Lower leg skin (tissue), 3 donors: ENCODE data around the gene CEND1.

Experiments
- POLR2A ChIP-seq, 2 donors: fragments of 450-650 bp; IDR thresholded peaks; one replicate each; pipeline ENCODE4 v1.6.1; 2016 to 2017; ENCODE audit warnings: antibody characterized with exemption in 2 of 2, mild to moderate bottlenecking in 1 of 2, moderate library complexity in 1 of 2
- TF ChIP-seq, protein P1 (sequence below), 3 donors: fragments of 450-650 bp; IDR thresholded peaks; one replicate each; pipeline ENCODE4 v1.5.1; 2016; ENCODE audit warnings: antibody characterized with exemption in 3 of 3, mild to moderate bottlenecking in 3 of 3, moderate library complexity in 2 of 3

DNA sequence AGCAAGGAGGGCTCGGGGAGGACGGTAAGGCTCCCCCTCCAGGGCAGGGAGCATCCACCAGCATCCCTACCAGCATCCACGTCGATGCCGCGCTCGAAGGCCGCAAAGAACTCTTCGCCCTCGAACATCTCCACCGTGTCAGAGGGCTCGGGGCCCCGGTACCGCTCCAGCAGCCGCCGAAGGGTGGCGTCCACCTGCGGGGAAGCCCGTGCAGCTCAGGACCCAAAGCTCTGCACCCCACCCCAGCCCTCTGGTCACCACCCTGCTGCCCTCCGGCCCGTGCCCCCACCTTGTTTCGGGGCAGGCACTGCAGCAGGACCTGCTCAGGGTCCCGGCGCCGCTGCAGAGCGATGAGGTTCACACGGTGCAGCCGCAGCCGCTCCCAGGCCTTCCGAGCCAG lies 10.6 kb upstream of the CEND1 start:
- TF ChIP-seq, protein P1, sequence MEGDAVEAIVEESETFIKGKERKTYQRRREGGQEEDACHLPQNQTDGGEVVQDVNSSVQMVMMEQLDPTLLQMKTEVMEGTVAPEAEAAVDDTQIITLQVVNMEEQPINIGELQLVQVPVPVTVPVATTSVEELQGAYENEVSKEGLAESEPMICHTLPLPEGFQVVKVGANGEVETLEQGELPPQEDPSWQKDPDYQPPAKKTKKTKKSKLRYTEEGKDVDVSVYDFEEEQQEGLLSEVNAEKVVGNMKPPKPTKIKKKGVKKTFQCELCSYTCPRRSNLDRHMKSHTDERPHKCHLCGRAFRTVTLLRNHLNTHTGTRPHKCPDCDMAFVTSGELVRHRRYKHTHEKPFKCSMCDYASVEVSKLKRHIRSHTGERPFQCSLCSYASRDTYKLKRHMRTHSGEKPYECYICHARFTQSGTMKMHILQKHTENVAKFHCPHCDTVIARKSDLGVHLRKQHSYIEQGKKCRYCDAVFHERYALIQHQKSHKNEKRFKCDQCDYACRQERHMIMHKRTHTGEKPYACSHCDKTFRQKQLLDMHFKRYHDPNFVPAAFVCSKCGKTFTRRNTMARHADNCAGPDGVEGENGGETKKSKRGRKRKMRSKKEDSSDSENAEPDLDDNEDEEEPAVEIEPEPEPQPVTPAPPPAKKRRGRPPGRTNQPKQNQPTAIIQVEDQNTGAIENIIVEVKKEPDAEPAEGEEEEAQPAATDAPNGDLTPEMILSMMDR (IDR thresholded peaks at IDR 0.05) = no peak
- no peak for TF ChIP-seq POLR2A (IDR thresholded peaks at IDR 0.05)
